ENCODE measurements around the gene ALKBH7.

GRCh38 chr19:6362027-6362350 is 10.6 kb upstream of the ALKBH7 start:
- TF ChIP-seq CTCF (conservative IDR thresholded peaks at IDR 0.05; ENCODE audit: low read depth, low read length) (no peak), EZH2 (IDR thresholded peaks at IDR 0.05; ENCODE audit: low read length, unreplicated experiment) (no peak)

All from PC-3 (cell line).